GM21619 (cell line): ENCODE data around the gene MPDZ.

Source experiments
- ATAC-seq: cut with Tn5 transposase; IDR thresholded peaks from one replicate; pipeline ENCODE4 v1.9.1; 2021; ENCODE audit not compliant: unreplicated experiment

The MPDZ gene

DNA sequence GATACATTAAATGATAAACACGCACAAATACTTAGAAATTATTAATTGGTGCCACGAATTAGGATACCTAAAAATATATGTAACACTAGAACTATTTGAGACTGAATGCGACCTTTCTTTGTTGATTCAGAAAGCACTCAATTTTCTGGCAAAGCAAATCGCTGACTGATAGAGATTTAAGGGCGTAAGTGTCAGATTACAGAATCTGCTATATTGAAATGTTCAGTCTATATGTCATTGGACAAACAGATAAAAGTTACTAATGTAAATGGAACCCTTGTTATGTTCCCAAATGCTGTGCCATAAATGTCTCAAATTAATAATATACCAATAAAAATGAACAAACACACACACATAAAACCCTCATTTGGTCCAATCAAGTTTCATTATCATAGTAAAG lies 137.9 kb downstream of the MPDZ start:
- ATAC-seq: no peak

DNA sequence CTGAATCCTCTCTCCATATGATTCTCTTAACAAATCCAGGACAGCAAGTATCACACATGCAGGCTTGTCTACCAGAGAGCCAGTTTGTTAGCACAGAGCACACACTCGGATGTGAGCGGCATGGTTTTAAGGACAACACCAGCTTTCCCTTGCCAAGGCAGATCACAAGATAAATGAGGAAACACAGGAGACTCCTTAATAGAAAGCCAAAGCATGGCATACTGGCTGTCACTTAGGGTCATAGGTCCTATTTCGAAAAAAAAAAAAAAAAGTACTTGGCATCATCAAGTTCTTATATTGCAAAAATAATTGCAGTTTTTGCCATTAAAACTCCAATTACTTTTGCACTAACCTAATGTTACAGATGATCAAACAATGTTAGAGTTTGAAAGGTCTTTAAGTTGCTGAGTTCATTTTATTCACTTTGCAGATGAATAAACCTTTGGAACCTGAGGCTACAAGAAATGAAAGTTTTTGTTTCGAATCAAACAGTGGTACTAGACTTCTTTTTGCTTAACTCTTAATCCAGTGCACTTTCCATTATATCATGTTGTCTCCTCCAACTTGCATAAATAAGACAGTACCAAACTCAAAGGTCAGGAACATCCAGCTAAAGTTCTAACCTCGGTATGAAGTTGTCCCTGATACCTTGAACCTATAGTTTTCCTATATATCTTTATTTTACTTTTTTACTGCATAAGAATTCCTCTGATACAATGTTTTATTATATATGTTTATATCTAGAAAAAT lies 138.5 kb downstream of the MPDZ start:
- ATAC-seq: no peak

DNA sequence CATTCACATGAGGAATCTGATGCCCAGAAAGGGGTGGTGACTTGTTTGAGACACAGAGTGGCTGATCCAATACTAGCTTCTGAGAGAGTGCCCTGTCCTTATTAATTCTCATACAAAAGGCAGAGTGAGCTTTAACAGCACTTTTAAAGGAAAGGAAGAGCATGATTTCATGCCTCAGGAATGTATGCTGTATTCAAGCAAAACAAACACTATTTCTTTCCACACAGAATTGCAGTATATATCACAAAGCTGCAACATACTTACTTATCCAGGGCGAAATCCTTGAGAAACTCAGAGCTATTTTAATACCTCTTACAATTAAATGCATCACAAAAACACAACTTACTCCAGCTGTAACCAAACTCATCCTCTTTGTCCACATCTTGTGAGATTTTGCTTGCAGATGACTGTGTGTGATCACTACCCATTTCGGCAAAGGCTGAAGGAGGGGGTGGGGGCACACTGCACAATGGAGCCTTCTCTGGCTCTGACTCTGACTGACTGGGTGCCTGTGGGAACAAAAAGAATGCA lies 139.8 kb downstream of the MPDZ start:
- no peak for ATAC-seq

DNA sequence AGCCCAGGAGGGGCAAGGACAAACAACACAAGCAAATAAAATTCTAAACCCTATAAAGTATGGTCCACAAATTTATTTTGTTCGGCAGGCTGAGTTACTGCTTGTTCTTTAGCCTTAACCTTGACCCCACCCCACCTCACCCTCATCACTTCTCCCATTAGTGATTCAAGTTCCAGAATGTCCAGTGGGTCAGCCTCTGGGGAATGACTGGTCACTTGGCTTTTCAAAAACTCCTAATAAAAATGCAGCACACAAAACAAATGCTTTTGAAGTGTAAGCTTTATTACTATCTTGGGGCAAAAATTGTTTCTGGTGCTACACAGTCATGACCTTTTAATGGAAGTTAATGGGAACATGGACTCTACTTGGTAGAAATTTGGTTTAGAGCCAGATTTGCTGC lies 142.1 kb downstream of the MPDZ start:
- no peak for ATAC-seq

DNA sequence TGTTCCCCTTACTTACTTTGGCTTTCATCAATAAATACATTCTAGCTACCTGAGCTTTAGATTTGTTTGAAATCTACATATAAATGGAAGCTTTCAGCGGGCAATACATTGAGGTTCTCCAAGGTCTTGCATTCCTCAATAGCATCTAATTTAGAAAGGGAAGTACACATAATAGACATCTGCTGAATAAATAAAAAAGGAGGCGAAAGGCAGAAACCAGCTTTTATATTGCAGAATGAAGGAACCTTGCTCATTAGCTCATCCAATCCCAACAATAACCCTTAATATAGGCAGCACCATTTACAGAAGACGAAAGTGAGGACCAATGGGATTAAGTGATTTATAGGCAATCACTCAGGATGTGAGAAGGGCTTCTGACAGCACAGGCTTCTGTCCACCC lies 147.5 kb downstream of the MPDZ start:
- no peak for ATAC-seq

DNA sequence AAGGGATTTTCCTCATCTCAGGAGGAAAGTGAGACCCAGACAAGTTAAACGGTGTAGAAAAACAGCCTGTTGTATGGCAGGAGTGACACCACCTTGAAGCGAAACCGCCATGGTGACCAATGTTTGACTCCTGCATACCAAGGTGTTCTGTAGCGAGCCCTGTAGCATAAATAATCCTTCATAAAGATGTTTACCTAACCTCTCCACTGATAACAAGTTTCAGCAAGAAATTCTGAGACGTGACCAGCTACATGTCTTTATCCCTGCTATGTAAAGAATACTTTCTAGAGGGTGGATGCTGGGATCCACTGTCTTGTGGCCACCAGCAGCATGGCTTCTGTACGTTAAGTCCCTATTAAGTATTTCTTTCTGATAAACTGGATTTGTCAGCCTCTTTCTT lies 148.1 kb downstream of the MPDZ start:
- no peak for ATAC-seq

DNA sequence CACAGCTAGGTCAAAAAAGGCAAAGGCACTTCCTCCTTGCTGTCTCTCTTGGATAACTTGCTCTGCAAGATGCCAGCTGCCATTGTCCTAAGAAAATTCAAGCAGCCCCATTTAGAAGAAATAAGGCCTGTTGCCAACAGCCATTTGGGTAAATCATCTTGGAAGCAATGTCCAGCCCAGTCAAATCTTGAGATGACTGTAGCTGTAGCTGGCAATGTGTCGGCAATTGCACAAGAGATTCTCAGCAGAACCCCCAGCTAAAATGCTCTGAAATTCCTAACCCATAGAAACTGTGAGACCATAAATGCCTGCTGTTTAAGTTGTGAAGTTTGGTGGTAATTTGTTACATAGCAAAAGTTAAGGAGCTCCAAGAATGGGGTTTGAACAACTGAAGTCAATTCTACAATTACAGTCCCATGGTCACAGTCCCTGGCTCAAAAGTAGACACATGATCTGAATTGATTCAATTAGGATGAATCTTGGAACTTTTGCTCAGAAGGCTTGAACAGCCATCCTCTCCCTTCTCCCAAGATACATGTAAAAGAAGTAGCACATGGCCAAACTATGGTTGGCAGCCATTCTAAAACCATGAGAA lies 151.1 kb downstream of the MPDZ start:
- no peak for ATAC-seq

DNA sequence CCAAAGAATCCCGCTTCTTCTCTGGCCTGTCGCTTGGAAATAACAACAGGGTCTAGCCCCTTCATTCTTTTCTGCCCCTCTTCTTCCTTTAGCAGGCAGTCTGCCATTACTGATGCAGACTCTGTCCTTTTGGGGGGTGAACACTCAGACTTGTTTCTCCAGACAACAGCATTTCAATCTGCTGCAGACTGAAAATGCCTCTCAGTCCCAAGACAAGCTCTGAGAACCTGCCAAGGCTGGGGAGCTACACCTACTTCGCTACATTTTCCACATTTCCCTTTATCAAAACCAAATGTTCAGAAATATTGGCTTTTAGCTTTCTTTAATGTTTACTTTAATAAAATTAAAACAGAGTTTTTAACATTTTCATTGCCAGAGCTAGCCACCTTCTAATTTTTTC lies 152.4 kb downstream of the MPDZ start:
- ATAC-seq: no peak

DNA sequence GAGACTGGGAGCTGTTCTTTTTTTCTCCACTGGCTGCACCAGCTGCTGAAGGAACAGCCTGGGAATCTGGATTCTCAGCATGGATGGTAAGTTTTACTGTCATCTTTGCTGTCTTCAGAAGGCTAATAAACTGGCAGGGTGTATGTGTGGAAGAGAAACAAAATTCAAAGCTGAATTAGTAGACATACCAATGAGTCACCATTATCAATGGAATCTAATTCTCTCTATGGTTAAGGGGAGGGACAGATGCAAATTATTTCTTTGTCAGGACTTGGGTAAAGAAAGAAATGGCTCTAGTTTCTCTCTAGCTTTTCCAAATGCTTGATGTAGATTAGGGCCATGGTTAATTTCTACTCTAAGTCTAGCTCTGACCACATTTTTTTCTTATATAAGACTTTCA lies 154.2 kb downstream of the MPDZ start:
- ATAC-seq: no peak

DNA sequence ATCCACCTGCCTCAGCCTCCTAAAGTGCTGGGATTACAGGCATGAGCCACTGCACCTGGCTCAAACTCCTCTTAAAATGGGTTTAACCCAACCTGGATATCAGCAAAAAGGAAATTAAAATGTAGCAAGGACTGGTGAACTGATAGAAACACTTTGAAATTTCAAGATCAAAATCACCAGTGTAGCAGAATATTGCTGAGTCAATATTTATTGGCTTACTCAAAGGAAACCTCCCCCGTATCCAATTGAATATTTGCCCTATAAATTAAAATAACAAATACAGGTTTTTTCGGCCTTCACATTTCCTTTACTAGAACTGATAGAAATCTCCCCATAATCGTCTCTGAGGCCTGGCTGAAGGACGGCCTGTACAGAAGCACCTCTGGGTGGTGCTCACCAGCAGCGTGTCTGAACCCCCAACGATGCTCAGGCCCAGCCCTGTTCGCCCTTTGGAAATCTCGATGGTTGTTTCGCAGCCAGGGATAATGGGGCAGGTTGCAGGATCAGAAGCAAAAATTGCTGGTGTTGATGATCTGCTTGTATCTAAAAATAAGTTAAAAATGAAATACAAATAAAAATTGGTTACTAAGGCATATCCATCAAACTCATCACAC lies 156.6 kb downstream of the MPDZ start:
- no peak for ATAC-seq

DNA sequence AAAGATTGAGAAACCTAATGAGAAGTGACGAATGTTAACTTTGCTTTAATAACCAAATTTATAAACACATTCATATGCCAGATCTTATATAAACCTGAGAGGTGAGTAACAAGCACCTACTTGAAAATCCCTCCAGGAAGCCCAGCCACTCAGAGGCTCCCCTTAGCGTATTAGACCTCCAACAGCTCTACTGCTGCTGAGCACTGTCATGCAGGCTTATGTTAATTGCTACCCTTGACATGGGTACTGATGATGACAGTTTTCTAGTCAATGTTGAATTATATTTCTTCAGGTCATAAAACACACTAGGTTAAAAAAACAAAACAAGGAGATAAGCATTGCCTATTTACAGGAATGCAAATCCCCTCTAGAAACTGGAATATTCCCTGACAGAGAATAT lies 161.2 kb downstream of the MPDZ start:
- no peak for ATAC-seq

DNA sequence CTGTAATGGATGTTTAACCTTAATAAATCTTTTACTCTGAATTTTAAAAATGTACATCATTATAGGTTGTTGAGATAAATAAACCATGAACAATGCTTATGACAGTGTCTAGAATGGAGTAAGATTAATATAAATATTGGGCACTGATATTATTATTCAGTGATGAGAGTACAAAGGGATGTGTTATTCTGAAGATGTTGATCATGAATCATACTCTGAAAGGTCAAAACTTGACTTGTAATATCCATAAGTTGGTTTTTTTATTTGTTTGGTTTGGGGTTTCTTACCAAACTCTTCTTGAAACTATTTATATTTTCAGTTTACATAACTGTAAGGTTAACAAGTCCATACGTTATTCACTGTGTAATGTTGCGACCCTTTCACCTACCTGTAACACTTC lies 163.2 kb downstream of the MPDZ start:
- no peak for ATAC-seq

DNA sequence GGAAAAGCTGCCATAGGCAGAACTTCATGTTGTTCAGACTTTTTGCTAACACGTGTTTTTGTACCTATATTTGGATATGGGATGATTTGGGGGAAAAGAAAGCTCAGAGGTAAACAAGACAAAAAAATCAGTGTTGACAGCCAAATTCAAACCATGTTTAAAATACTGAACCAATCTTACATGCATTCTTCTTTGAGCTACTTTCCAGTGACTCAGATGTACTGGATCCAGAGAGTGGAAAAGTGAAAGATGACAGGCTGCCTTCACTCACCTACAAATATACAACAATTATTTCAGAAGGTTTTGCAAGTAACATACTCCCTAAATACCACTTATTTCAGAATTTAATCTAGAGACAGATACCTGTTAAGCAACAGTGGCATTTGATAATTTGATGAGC lies 165.7 kb downstream of the MPDZ start:
- no peak for ATAC-seq

DNA sequence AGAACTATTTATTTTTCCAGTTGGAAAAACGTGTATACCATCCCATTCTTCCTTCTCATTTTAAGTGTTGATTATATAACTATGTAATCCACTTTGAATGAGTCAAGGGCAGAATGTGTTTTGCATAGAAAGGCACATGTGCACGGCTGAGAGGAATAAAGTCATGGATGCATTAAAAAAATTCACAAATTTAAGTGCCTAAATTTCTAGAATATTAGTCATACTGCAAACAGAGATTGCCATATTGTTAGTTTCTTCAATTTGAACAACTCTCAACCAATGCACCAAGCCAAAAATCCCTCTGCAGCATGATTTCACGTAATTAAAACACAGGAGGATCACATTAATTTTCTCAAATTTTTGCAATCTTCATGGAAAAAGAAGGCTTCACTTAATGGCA lies 166.3 kb downstream of the MPDZ start:
- no peak for ATAC-seq

DNA sequence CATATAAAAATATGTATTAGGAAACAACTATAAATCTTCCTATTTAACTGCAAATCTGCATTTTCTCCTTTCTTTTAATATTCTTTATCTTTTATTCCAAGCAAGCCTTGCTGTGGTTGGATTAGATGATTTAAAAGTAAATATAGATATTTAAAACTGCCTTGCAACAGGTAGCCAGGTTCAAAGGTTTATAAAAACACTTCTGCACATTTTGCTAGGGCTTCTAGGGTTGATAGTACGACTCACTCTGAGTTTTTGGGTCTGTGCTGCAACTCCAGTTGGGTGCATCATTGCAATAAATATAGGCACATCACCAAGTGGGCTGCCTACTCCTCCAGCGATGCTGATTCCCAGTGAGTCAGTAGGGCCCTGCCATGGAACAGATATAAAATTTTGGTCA lies 167.7 kb downstream of the MPDZ start:
- ATAC-seq: no peak

DNA sequence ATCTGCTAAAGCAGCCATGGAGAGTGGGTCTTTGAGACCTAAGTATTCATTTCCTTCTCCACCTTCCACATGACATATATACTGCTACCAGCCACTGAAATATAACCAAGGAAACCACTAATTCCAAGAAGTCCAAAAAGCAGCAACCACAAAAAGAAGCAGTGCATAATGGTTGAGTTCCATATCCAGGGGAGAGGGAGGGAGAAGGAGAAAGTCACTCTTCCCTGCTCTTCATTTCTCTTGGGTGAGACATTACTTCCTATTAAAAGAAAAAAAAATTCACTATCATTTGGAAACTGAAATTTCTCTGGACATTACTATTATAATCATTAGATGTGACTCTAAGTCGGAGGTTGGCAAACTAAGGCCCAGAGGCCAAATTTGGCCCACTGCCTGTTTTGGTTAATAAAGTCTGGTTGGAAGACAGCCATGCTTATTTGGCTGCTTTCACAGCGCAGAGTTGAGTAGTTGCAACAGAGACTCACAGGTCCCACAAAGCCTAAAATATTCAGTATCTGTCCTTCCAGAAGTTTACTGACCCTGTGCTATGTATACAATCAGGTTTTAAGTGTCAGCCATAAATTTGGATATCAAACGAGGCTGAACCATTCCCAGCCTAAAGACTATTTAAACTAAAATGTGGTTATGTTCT lies 168.6 kb downstream of the MPDZ start:
- ATAC-seq: no peak

DNA sequence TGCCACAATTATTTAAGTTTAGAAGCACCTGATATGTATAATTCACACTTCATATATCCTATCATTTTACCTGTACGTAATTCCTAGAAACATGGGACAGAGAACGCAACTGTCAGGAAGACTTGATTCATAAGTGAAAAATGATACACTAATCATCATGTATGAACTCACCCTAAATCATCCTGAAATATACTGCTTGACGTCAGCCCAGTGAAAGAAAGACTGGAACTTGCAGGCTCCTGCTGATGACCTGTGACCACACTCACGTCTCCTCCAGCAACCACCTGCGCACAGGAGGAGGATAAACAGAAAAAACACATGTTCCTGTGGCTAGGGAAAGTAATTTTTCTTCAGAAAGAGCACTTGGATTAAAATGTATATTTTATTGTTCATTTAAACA lies 169.7 kb downstream of the MPDZ start:
- ATAC-seq: no peak

DNA sequence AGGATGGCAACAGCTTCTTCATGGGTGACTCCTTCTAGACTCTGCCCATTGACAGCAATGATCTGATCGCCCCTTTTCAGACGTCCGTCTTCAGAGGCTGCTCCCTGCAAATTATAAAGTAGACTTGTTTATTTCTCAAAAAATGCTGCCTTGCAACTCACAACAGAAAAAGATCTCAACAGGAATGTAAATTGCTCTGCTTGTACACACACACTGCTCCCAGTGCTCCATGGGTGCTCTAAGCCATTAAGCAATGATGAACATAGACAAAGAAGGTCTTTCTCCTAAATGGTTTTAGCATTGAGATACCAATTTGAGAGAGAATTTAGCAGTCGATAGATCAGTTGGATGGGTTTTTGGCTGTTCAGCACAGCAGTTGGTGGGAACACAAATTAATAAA lies 172.5 kb downstream of the MPDZ start:
- ATAC-seq: no peak

DNA sequence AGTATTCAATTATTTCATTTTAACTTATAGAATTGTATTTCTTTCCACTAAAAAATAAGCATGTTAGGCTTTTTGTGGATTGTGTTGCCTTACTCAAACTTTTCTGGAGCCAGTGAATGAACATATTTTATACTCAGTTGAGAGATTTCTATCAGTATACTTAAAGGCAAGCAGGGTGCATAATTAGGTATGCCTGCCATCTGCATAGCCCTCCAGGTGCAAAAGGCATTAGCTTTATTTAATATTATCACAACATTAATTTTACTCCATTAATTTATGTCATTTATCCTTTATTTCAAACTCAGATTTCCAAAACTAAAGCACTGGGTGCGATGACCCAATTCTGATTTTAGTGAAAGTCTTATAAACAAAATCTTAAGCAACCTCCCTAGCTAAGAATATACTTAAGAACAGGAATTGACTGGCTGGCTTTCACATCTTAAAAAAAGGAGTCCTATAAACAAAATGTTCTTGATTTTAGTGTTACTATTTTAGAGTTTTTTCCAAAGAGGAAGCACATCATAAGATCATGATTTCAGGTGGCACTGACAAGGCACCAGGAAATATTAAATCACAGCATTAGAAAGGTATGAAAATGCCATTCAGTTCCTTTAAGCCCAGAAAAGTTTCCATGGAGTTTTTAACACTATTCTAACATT lies 178.4 kb downstream of the MPDZ start:
- ATAC-seq: no peak

DNA sequence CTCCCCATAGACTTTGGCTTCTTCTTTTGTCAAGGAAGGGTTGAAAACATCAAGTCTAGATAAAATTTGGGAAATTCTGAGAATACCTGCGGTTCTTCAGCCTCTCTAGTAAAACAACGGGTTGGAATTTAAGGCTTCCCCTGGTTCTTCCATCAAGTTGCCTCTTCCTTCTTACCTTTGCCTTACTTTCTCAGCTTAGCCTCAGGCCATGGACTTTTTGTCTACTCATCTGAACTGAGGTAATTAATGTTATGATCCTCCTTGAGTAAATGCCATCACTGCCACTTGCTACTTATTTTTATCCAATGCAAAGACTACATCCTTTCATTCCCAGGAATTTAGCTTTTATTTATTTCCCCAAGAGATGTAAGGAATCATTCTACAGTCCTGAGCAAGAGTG lies 184.4 kb downstream of the MPDZ start:
- ATAC-seq: no peak

DNA sequence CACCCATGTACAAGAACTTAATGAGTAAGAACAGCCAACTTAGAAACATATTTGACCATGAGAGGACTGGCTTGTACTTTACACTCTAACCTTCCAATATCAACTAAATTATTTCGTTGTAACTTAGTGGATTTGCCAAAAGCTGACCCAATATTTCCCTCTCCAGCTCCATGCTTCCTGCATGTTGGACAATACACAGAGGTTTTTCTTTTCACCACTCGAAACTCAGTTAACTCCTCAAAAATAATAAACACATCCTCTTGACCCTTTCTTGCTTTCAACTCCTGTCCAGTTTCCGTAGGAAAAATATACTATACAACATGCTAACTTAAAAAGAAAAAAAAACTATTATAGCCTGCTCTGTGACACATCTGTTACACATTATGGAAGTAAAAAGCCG lies 188.9 kb downstream of the MPDZ start:
- no peak for ATAC-seq
